COR-L47 (cell line): ENCODE measurements around the gene GJA3.
"Not testable (repeated sequence)": the region's sequence is repeated elsewhere in the genome, so short reads cannot be mapped to it uniquely, and the experiment has no call there.

Experiments
- DNase-seq: peaks from one replicate; lab custom pipeline; 2025; lab: John Stamatoyannopoulos, UW

Gene GJA3

DNA sequence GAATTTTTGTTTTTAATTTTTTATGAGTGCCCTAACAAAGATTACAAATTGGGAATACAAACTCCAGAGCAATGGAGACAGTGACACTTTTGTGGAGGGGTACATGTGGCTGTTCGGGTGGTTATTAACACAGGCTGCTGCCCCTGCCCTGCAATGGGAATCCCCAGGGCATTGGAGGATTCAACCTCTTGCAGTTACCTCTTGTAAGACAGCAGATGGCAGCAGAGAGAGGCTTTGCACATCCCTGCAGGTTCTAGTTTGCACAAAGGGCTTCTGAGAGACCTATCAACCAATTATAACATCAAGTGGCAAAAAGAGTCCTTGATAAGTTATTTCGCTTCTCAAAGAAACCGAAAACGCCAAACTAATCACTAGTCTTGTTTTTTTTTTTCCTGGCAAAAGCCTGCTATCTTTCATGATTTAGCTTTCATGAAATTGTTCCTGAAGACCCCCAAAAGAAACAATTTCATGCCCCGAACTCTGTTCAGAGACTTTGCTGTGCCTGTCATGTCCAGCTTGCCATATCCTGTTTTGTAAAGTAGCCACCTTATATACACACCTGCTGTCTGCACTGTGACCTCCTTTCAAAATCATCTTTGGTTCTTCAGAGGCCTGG is 21.5 kb upstream of the GJA3 start:
- DNase-seq: peak; percentile 48

DNA sequence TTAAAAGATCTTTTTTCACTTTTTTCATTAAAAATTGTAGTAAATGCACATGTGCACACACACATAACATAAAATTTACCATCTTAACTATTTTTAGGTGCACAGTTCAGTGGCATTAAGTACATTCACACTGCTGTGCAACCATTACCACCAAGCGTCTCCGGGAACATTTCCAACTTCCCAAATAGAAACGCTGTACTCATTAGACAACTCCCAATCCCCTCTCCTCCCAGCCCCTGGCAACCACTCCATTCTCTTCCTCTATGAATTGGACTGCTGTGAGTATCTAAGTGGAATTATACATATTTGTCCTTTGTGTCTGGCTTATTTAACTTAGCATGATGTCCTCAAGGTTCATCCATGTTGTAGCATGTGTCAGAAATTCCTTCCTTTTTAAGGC is 20.3 kb upstream of the GJA3 start:
- DNase-seq: peak; percentile 31

DNA sequence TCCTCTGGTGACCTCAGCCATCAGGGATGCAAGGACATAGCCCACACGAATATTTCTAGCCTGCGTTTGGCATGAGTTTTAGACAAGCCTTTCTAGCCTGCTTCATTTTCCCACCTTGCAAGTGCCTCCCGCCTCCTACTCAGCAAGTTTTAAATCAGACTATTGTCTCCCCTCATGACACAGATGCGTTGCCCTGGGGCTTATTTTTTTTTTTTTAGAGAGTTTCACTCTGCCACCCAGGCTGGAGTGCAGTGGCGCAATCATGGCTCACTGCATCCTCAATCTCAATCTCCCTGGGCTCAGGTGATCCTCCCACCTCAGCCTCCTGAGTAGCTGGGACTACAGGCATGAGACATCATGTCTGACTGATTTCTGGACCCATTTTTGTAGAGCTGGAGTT is 17.3 kb upstream of the GJA3 start:
- no peak for DNase-seq

DNA sequence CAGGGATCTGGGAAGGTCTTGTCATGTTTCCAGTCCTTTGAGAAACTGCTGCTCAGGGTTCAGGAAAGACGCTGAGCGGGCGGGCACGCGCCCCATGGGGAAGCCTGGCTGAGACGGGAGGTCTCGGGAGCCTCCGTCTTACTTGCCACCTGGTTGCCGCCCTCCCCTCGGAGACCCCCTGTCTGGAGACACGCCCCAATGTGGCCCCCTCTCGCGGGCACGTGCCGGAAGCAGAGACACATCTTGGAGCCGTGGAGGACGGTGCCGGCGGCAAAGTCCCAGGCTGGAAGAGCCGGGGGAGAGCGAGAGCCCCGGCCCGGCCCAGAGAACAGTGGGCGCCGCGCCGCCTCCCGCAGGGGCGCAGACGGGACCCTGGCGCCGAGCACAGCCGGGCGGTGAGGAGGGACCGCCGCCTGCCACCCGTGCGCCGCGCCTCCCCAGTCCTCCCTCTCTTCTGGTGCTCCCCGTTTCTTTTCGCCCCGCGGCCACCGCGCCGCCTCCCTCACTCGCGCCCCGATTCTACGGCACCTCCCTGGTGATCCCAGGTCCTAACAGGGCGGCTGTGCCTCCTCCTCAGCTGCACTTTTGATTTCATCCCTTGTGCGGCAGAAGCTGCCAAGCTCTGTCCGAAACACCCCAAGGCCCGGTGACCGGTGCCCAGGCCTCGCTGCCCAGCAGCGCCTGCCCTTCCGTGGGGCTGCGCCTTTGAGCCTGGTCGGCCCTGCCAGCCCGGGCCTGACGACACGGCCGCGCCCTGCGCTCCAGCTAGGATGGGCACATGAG is 16.4 kb upstream of the GJA3 start:
- DNase-seq: no peak

DNA sequence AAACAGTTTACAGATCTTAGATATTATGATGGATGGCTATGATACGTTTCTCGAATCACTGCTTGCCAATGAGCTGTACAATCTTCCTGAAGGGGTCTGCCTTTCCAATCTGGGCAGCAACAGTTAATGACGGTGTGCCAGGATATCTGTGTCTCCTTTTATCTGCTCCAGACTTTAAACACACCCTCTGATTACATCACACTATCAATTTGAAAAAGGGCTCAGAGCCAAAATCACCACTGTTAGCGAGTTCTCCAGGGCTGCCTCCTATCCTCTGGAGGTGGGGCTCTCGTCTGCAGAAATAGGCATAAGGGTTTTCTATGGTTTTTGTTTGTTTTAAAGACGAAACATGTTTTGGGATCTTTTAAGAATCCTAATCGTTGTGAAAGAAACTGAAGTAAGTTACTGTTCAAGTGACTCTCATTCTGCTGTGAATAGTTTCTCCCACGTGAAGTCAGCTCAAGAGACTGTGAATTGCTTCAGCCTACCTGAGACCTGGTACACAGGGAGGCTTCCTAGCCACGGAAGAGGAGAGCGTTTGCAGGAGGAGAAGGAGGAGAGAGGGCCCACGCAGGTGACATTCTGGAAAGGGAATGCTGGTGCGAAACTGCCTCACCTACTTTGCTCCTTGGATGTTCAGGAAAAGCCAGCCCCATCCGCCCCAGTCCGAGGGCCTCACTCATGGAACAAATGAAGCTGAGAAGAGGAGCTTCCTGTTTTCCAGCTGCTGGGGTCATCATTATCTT is 15.2 kb upstream of the GJA3 start:
- no peak for DNase-seq

DNA sequence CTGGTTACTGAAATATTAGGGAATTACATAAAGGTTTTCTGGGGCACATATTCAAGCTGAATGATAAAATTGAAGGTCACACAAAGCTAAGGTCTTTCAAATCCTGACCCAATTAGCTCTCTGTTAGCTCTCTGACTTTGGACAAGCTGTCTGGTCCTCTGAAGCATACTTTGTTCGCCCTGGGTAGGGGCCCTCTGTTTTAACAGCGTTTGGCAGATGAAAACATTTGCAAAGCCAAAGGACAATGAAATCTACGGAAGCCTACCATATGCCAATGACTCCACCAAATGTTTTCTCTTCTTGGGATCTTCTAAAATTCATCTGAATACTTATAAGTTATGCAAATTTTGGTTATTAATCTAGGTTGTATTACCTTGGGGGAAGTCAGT is 14.5 kb upstream of the GJA3 start:
- DNase-seq: no peak

DNA sequence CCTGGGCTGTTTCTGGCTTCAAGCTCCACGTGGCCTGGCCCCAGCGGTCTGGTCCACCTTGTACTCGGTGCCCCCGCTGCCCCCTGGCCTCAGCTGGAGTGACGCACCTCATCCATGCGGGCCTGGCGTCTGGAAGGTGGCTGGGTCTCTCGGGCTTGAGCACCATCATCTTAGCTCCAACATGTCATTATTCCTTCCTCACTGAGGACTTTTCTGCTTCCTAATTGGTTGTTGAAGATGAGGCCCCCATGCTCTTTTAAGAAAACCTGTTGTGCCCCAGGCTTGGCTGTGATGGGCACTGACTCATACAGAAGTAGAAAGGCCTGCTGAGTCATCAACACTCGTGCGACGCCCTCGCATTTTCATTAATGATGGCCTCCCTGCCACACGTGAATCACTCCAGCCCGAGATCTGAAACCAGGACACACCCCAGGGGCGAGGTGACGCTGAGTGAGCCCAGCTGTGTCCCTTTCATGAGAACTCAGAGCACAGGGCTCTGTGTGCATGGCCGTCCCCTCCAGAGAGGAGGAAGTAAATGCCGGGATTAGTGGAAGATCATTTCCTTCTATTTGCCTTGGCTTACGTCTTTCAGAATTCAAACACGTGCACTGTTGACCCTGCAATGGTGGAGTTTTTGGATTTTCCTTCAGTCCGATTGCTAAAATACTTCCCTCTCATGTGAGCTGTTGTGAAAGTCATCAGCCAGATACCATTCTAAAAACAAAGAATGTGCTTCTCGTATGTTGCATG is 14.0 kb upstream of the GJA3 start:
- no peak for DNase-seq

DNA sequence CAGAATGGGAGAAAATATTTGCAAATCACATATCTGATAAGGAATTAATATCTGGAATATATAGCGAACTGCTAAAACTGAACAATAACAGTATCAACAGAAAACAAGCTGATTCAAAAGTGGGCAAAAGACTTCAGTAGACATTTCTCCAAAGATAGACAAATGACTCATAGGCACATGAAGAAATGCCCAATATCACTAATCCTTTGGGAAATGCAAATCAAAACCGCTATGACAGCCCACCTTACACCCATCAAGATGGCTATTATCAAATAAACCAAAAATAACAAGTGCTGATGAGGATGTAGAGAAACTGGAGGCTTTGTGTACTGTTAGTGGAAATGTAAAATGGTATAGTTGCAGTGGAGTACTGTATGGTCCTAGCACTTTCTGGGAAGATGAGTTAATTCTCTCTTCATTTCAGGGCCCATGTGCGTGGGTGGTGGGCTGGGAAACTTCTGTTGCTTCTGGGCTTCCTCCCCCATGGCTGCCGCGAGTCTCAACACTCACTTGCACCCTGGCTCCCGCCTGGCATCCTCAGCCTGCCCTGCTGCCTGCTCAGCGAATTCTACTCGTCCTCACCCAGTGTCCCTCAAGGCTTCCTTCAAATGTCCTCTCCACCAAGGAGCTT is 12.4 kb upstream of the GJA3 start:
- DNase-seq: no peak

DNA sequence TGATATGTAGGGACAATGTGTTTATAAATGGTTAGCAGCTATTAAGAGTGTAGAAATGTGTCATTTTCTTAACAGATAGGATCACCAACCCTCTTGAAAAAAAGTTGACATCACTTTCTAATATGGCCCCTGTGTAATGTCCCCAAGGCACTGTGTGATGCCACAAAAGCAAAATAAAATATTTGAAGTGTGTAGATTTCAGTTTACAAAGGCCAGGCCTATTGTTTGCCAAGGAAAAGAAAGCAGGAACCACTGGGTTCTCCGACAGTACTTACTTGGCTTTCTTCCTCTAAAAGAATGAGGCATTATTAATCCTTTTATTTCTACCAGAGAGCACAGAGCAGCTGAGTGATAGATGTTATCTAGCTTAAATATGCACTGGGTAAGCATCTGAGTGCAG is 10.5 kb upstream of the GJA3 start:
- DNase-seq: no peak

DNA sequence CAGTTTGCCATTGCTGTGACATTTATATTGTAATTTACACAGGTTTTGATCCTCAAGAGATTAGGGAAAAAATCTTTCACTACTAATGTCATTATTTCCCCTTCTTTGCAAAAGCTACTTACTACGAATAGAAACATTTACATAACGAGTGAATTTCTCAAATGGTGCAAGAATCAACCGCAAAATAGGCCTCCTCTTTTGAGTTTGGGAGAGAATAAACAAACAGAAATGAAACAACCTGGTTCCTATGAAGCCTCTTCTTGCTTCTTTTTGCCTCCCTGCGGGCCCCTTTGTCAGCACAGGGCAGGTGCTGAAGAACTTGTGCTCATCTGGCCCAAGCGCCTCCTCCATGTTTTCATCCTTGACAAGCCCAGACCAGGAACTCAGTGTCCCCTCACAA is 10.1 kb upstream of the GJA3 start:
- DNase-seq: no peak

DNA sequence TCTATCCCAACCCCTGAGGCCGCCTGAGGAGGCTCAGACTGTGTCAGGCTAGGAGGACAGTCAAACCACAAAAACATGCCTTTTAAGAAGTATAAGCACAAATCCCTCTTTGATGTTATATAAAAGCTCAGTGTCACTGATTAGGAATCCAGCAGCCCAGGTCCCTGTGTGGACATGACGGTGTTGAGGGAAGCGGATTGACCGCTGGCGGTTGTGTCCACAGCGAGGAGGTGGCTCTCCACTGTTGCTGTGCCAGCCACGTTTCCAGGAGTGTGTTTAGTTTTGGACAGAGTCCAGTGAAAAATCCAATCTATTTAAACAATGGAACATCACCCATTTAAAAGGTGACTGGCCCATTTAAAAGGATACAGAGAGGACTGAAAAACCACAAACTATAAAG is 7.5 kb upstream of the GJA3 start:
- DNase-seq: no peak

DNA sequence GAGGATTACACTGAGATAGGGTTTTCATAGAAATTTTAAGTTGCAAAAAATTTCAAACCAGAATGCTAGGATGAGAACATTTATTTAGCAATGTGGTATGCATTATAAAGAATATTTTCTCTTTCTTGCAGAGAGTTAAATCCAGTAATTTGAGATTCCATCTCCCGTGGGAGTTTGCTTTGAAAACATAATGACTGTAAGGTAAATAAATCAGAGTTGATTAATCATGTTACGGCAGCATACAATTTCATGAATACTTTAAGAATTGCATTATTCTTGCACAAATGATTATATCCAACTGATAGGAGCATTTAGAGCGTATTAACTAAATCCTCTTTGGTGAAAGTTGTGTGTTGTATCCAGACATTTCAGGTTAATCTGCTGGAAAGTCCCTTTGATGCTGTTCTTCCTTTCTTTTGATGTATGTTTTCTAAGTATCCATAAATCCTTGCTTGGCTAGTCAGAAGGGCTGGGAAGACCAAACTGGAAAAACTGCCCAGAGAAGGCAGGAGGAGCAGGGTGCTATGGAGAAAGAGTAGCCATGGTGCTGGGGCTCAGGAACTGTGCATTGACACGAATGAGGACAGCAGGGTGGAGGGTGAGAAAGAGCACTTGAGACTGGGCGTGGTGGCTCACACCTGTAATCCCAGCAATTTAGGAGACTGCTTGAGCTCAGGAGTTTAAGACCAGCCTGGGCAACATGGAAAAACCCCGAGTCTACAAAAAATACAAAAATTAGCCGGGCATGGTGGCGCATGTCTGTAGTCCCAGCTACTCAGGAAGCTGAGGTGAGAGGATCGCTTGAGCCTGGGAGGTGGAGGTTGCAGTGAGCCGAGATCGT is 4.8 kb upstream of the GJA3 start:
- no peak for DNase-seq

DNA sequence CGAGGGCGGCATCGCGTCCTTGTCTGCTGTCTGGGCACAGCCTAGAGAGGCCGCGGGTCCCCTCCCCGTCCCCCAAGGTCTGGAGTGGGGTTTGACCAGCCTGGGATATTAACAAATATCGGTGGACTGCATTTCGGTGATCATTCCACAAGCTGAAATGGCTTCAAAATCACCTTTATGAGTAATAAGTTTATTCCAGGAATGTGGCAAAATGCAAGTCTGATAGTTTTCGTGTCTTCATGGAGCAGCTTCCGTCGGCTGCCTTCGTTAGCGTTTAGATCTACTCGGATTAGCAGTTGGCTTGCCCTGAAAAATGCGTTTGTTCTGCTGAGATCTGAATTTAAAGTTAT is 1.1 kb upstream of the GJA3 start:
- DNase-seq: no peak

DNA sequence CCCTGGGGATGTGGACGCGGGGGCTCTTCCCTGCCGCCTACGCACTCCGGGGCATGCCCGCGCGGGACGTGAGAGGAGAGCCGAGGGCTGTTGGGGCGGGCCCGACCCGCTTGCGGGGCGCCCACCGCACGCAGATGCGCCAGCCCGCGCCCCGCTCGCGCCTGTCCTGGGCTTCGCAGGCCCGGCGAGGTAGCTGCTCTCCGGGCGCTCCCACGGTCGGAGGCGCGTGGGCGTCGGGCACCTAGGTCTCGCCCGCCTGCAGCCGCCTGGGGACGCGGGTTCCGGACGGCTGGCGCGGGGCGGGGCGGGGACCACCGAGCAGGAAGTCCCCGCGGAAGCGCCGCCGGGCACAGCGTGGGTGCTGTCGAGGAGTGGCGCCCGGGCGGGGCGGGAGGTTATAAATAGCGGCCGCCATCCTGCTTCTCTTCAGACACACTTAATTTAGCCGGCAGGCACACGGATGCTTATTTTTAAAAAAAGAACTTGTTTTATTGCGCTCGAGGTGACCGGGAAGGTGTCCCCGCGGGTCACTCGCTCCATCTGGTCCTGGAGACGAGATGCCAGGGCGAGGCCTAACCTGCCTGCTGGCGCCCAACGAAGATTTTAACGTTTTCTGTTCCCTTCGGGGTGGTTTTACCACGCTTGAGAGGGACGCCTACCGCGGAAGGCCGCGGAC is 561 bp upstream of the GJA3 start:
- DNase-seq: no peak

DNA sequence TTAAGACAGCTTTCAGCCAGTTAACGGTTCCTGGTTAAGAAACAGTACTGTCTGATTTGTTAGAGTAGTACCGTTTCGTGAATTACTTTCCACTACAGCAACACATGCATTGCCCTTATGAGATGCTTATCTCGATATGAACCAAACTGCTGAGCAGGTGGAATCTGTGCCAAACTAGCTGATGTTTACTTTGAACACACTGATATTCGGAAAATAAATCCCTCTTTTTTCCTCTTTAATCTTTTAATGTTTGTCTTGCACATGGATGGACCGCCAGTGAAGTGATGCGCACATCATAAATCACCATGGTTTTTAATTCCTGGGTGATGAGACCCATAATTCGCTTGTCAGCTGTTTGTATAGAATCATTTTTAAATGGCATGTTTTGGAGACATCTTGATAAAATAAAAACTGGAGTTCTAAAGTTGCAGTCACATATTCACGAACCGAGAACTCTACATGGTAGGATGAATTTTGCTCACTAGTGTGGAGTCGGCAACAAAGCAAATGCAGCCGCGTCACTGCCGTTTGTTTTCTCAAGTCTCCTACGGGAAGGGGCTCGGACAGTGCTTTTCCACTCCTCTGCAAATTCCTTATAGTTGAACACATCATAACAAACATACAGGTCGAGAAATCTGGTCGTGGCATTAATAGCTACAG is 1.1 kb downstream of the GJA3 start:
- no peak for DNase-seq

DNA sequence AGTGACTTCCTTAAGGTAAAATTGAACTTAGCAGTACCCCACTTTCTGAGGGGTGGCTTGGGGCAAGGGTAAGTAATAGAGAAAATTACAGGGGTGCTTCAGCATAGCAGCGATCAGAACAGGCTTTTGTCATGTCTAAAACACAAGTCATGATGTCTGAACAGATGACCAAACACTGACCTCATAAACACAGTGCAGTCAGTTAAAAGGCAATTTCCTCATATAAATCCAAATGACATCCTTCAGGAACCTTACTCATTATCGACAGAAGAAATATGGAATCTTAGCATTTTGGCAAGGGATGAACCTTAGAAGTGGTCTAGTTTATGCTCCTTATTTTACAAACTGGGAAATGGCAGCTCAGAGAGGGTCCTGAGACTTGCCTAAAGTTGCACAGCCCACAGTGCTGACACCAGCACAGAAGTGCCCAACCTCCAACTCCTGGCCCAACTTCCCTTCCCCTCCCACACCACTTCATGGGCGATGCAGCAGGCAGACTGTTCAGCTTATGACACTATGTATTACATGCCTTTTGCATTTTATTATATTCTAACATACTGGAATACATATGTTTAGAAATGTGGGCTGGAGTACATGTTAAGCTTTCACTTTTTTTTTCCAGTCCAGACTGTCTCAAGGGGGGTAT is 3.6 kb downstream of the GJA3 start:
- DNase-seq: no peak

DNA sequence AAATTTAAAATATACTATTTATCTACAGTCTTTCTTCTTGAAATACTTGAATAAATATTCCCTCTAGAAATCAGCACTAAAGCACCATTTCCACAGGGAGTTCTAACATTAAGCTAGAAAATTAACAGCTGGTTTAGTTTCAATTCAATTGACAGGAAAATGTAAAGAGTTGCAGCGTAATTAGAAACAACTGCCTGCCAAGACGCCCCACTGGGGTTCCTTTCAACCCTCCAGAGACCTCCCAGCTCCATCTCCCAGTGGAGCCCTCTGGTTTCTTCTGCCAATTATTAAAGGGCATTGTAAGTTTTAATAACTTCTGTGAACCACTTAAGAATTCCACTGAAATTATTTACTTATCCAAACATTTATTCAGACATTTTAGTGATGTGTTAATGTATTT is 4.2 kb downstream of the GJA3 start:
- peak; percentile 49 for DNase-seq

DNA sequence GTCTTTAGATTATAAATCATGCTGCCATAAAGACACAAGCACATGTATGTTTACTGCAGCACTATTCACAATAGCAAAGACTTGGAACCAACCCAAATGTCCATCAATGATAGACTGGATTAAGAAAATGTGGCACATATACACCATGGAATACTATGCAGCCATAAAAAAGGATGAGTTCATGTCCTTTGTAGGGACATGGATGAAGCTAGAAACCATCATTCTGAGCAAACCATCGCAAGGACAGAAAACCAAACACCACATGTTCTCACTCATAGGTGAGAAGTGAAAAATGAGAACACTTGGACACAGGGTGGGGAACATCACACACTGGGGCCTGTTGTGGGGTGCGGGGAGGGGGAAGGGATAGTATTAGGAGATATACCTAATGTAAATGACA is 7.6 kb downstream of the GJA3 start:
- not testable (repeated sequence) for DNase-seq

DNA sequence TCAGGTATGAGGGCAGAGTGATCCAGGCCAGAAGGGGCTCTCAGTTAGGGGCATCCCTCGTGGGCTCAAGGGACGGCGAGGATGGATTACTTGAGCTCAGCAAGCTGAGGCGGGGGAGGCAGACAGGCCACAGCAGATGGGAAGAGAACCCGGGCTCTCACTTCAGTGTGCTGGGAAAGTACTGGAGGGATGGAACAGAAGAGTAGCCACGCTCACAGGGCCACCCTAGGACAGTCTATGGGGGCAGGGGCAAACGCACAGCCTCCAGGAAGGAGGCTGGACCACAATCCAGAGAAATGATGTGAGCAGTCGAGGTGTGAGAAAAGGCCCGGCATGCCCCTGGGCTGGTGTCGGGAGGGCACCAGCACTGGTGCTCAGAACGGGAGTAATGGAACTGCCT is 9.2 kb downstream of the GJA3 start:
- no peak for DNase-seq

DNA sequence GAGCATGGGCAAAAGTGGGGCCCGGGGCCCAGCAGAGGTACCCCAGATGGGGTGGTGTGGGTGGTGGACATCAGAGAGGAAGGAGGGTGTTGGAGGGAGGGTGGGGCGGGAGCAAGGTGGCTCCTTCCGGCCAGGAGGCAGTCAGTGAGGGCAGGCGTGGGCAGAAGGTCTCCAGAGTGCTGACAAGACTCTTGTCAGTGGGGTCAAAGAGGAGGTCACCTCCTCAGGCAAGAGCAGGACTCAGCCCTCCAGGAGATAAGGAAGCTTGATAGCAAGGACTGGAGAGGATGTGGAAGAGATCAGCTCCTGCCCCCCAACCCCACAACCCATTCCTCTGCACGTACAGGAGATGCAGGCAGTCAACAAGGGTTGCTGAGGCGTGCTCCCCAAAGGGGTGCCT is 9.8 kb downstream of the GJA3 start:
- DNase-seq: no peak
